Fibroblast of gingiva (primary cell): ENCODE data around the gene SLC25A25.
"Not testable (repeated sequence)": the region's sequence is repeated elsewhere in the genome, so short reads cannot be mapped to it uniquely, and the experiment has no call there.

Experiments
- DNase-seq: peaks from one replicate; pipeline ENCODE4 v3.0.0-alpha.2; 2011; ENCODE audit warnings: low read depth

The SLC25A25 gene

GRCh38 chr9:128067645-128068385 lies at the start of gene SLC25A25:
SLC25A25 (plus strand) TSS chr9:128068232; CDS start chr9:128068320, 88 bp downstream.
- DNase-seq: peak; percentile 99

GRCh38 chr9:128020692-128021091 lies 47.3 kb upstream of the SLC25A25 start:
- DNase-seq: no peak

GRCh38 chr9:128021098-128021497 lies 46.9 kb upstream of the SLC25A25 start:
- DNase-seq: no peak

- DNase-seq: peak; percentile 34
Observed at GRCh38 chr9:128022886-128023285, 45.1 kb upstream of the SLC25A25 start.

GRCh38 chr9:128023671-128024070 lies 44.4 kb upstream of the SLC25A25 start:
- DNase-seq: not testable (repeated sequence)

- no peak for DNase-seq
Observed at GRCh38 chr9:128024761-128025308, 43.2 kb upstream of the SLC25A25 start.

GRCh38 chr9:128025736-128026135 lies 42.3 kb upstream of the SLC25A25 start:
- no peak for DNase-seq

- no peak for DNase-seq
Observed at GRCh38 chr9:128026255-128026772, 41.7 kb upstream of the SLC25A25 start.

GRCh38 chr9:128026773-128027541 lies 41.1 kb upstream of the SLC25A25 start:
- peak; percentile 18 for DNase-seq

GRCh38 chr9:128027705-128028104 lies 40.3 kb upstream of the SLC25A25 start:
- DNase-seq: no peak

GRCh38 chr9:128033609-128034008 lies 34.4 kb upstream of the SLC25A25 start:
- no peak for DNase-seq

- peak; percentile 69 for DNase-seq
Observed at GRCh38 chr9:128034821-128035652, 33.0 kb upstream of the SLC25A25 start.

GRCh38 chr9:128036522-128036921 lies 31.5 kb upstream of the SLC25A25 start:
- DNase-seq: not testable (repeated sequence)

GRCh38 chr9:128040783-128041182 lies 27.2 kb upstream of the SLC25A25 start:
- not testable (repeated sequence) for DNase-seq

- no peak for DNase-seq
Observed at GRCh38 chr9:128042043-128042442, 26.0 kb upstream of the SLC25A25 start.

- DNase-seq: no peak
Observed at GRCh38 chr9:128043467-128043868, 24.6 kb upstream of the SLC25A25 start.

GRCh38 chr9:128045409-128045808 lies 22.6 kb upstream of the SLC25A25 start:
- not testable (repeated sequence) for DNase-seq

- DNase-seq: no peak
Observed at GRCh38 chr9:128045831-128046230, 22.2 kb upstream of the SLC25A25 start.

GRCh38 chr9:128047231-128047630 lies 20.8 kb upstream of the SLC25A25 start:
- DNase-seq: no peak

GRCh38 chr9:128048663-128049062 lies 19.4 kb upstream of the SLC25A25 start:
- no peak for DNase-seq

- DNase-seq: no peak
Observed at GRCh38 chr9:128049843-128050242, 18.2 kb upstream of the SLC25A25 start.
